B cell (primary cell): ENCODE measurements around the gene MEA1. TPM values are rescaled to one million over a fixed set of nuclear protein-coding genes. Genes with fewer than 3 reads are reported as not detected.

ENCODE experiments used
- ATAC-seq: fragments of 200-7000 bp; cut with Tn5 transposase; one replicate; pipeline ENCODE4 v1.10.0; 2021; ENCODE audit warnings: low read depth, mild to moderate bottlenecking, moderate number of reproducible peaks, moderate library complexity
- CTCF ChIA-PET: fragments of 350-600 bp; sonication (Branson Sonifier 250); formaldehyde crosslinking; loops from one replicate; lab custom pipeline; 2021; ENCODE audit warnings: antibody characterized with exemption, inconsistent platforms; lab: Charles Lee
- POLR2A ChIA-PET: fragments of 350-600 bp; sonication (Branson Sonifier 250); formaldehyde crosslinking; loops from one replicate; lab custom pipeline; 2021; ENCODE audit warnings: antibody characterized with exemption; lab: Charles Lee
- DNase-seq: peaks from one replicate; pipeline ENCODE4 v3.0.0; 2013
- H2AFZ ChIP-seq: 2 replicates; pipeline ENCODE4 v1.6.1; 2012; ENCODE audit warnings: mild to moderate bottlenecking, low read depth, low read length; ENCODE audit not compliant: insufficient read depth, poor library complexity, severe bottlenecking
- H3K27ac ChIP-seq, 2 donors: 1 replicate in 1 of 2; 2 replicates in 1 of 2; pipeline ENCODE4 v1.5.1; 2012 to 2013; ENCODE audit warnings: low read length in 2 of 2, mild to moderate bottlenecking in 2 of 2, moderate library complexity in 1 of 2
- H3K27me3 ChIP-seq, 4 experiments: fragments of 200-600 bp in 1 of 4; sonication (generic) in 1 of 4; replicated peaks in 1 of 4; 1 replicate in 2 of 4; 2 replicates in 2 of 4; pipeline versions ENCODE4 v1.6.1 to v1.7.0; 2013 to 2016; ENCODE audit warnings: low read length in 3 of 4, mild to moderate bottlenecking in 2 of 4, mixed read lengths in 1 of 4, moderate library complexity in 1 of 4; ENCODE audit not compliant: insufficient read depth in 4 of 4, control insufficient read depth in 3 of 4; ENCODE audit errors: control extremely low read depth in 1 of 4
- H3K36me3 ChIP-seq, 2 experiments: replicated peaks in 1 of 2; 1 replicate in 1 of 2; 2 replicates in 1 of 2; pipeline versions ENCODE4 v1.6.1 to v1.7.1; 2013; ENCODE audit warnings: low read length in 1 of 2; ENCODE audit not compliant: insufficient read depth in 2 of 2, control insufficient read depth in 1 of 2; ENCODE audit errors: control extremely low read depth in 1 of 2, extremely low read depth in 1 of 2
- H3K4me1 ChIP-seq, 2 donors: fragments of 200-600 bp in 1 of 2; sonication (generic) in 1 of 2; 1 replicate in 1 of 2; 2 replicates in 1 of 2; pipeline versions ENCODE4 v1.5.1 to v1.6.1; 2013 to 2017; ENCODE audit warnings: low read length in 2 of 2; ENCODE audit not compliant: control insufficient read depth in 2 of 2, insufficient read depth in 2 of 2
- H3K4me2 ChIP-seq: replicated peaks from 2 replicates; pipeline ENCODE3; 2012; ENCODE audit warnings: mild to moderate bottlenecking, low read depth, low read length; ENCODE audit not compliant: poor library complexity, severe bottlenecking
- H3K4me3 ChIP-seq, 5 experiments: fragments of 200-600 bp in 1 of 5; sonication (generic) in 1 of 5; 1 replicate in 3 of 5; 2 replicates in 2 of 5; pipeline versions ENCODE4 v1.5.1 to v1.7.0; 2011 to 2016; ENCODE audit warnings: low read length in 4 of 5, mild to moderate bottlenecking in 4 of 5, low read depth in 2 of 5, control low read depth in 1 of 5, moderate library complexity in 1 of 5; ENCODE audit not compliant: insufficient read depth in 1 of 5; ENCODE audit errors: control extremely low read depth in 1 of 5, extremely low read depth in 1 of 5
- H3K79me2 ChIP-seq: fragments of 200-600 bp; sonication (generic); one replicate; pipeline ENCODE4 v1.6.0; 2016; ENCODE audit warnings: low read length; ENCODE audit not compliant: control insufficient read depth, insufficient read depth
- H3K9ac ChIP-seq: fragments of 200-600 bp; sonication (generic); 2 replicates; pipeline ENCODE4 v1.6.1; 2017; ENCODE audit warnings: mild to moderate bottlenecking, low read length, moderate library complexity
- H3K9me3 ChIP-seq, 3 donors: one replicate each; pipeline versions ENCODE4 v1.6.1 to v1.7.1; 2013; ENCODE audit warnings: low read length in 2 of 3; ENCODE audit not compliant: control insufficient read depth in 2 of 3, insufficient read depth in 1 of 3; ENCODE audit errors: control extremely low read depth in 1 of 3
- H4K20me1 ChIP-seq: 2 replicates; pipeline ENCODE4 v1.6.0; 2012; ENCODE audit warnings: mild to moderate bottlenecking, low read length; ENCODE audit not compliant: insufficient read depth, control insufficient read depth, poor library complexity, severe bottlenecking
- H3K27ac Mint-ChIP-seq: one replicate; pipeline ENCODE4 v1.8.0; 2021; ENCODE audit warnings: mixed read lengths
- H3K27me3 Mint-ChIP-seq: one replicate; pipeline ENCODE4 v1.8.0; 2021; ENCODE audit warnings: mixed read lengths
- H3K4me1 Mint-ChIP-seq: one replicate; pipeline ENCODE4 v1.8.0; 2021; ENCODE audit warnings: mixed read lengths
- H3K4me3 Mint-ChIP-seq: one replicate; pipeline ENCODE4 v1.8.0; 2021; ENCODE audit warnings: mixed read lengths
- H3K9me3 Mint-ChIP-seq: one replicate; pipeline ENCODE4 v1.8.0; 2022; ENCODE audit warnings: mixed read lengths; ENCODE audit not compliant: insufficient read depth
- CTCF ChIP-seq: fragments of 200-600 bp; IDR thresholded peaks from one replicate; pipeline ENCODE4 v1.8.0; 2022; ENCODE audit warnings: antibody characterized with exemption, mild to moderate bottlenecking
- EZH2 ChIP-seq: IDR thresholded peaks from 2 replicates; pipeline ENCODE4 v1.6.1; 2012; ENCODE audit warnings: borderline replicate concordance, low read depth, mild to moderate bottlenecking, moderate library complexity, low read length; ENCODE audit not compliant: insufficient read depth, poor library complexity, severe bottlenecking
- WGBS: methylation state at CpG from one replicate; pipeline ENCODE4 v1.1.5; 2013; ENCODE audit warnings: missing lambda C conversion rate; ENCODE audit not compliant: insufficient coverage; 5-methylcytosine and 5-hydroxymethylcytosine counted together
- intact Hi-C: fragments of 100-400 bp; cut with micrococcal nuclease; formaldehyde crosslinking; loops from one replicate; pipeline ENCODE4 v1.10.0; 2022
- polyA plus RNA-seq: library from polyadenylated mRNA; depleted of rRNA; stranded (reverse); fragments of >200 nt; gene quantifications from 2 replicates; pipeline ENCODE4 v1.2.3, GENCODE V29; 2012
- total RNA-seq, 2 donors: library from RNA; stranded (reverse); fragments of 120-200 nt in 1 of 2; gene quantifications; 1 replicate in 1 of 2; 2 replicates in 1 of 2; pipeline versions ENCODE4 v1.2.3 to v1.2.4, GENCODE V29; 2013 to 2022

The MEA1 gene
- total and polyA plus RNA-seq, 2 donors (not counting 1 experiment from before 2014, with no cell fraction given) = 35.7 to 36.7 TPM

DNA sequence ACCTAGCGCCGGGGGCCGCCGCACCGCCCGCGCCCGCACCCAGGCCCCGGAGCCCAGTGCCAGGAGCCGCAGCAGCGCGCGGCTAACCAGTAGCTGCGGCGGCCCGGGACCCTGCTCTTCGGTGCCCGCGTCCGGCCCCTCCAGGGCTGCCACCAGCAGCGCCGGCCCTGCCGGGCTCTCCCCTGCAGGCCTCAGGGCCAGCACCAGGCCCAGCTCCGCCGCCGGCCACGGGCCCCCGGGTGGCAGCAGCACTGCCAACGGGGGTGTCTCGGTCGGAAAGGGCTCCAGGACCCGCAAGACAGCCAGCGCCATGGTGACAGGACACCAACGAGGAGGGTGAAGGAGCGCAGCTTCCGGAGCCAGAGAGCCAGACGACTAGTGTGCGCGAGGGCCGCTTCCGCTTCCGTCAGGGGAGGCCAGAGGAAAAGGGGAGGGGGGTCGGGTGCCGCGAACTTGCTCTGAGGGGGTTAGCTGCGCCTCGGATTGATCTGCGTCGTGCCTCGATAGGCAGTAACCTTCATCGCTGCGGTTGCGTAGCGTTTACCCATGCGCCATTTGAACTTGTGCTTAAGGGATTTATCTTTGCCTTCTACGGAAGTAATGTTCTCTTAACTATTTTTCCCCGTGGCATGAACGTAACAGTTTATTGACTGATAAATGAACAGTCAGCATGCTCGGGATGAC is 34.8 kb downstream of the MEA1 start, which contains the start of gene PEX6:
TSS of gene PEX6 (minus strand) at position 343 of the 684 bp plus-strand sequence. CDS start at position 312, 31 bp downstream.
- Mint-ChIP-seq H3K4me1 (peaks cover 38% of the 10 kb centered on the region), H3K27ac (peak within 1 kb of the TSS; percentile 98), H3K9me3 (no peaks in the 10 kb centered on the region), H3K4me3 (peak within 1 kb of the TSS; percentile 98), H3K27me3 (no peaks in the 10 kb centered on the region)
- CTCF ChIA-PET = interaction anchor here (0.7 to 2.7 kb wide), 5 partner anchors 47 to 531 kb away, joined by 3 to 6 read pairs (median 3); partner anchors contain the start of gene LRRC73
- H3K9ac ChIP-seq = peak within 1 kb of the TSS; percentile 86
- peak; percentile 95 for DNase-seq
- no peak for TF ChIP-seq EZH2
- no peak for TF ChIP-seq CTCF
- H3K27ac ChIP-seq = peak within 1 kb of the TSS; percentile 73 to 85
- no peaks in the 10 kb centered on the region for H3K9me3 ChIP-seq
- H4K20me1 ChIP-seq = no peaks in the 10 kb centered on the region
- H3K27me3 ChIP-seq = no peaks in the 10 kb centered on the region
- POLR2A ChIA-PET = interaction anchor here (0.5 to 4.0 kb wide), 6 partner anchors 17 to 99 kb away, joined by 3 to 53 read pairs (median 4); partner anchors contain the start of genes CNPY3, KLC4, KLHDC3 and MEA1
- peak within 1 kb of the TSS; percentile 71 to 88 (median 80) for H3K4me3 ChIP-seq
- peaks cover 19 to 30% of the 10 kb centered on the region in 2 donors for H3K4me1 ChIP-seq
- under 1% methylated on average over 58 of the region's 59 CpGs for WGBS
- peaks cover 0 to 8% of the 10 kb centered on the region in 2 experiments for H3K36me3 ChIP-seq
- ATAC-seq = peak; percentile 94
- H2AFZ ChIP-seq = peak within 1 kb of the TSS; percentile 82
- peak within 1 kb of the TSS; percentile 82 for H3K4me2 ChIP-seq
- intact Hi-C loops = loop anchor here (1.0 to 2.0 kb wide), 5 partner anchors 18 to 195 kb away; partner anchors contain the start of genes CNPY3, GNMT, KLC4 and MEA1
- H3K79me2 ChIP-seq = peaks cover 58% of the 10 kb centered on the region

GRCh38 chr6:42978487-42978838 is 35.3 kb downstream of the MEA1 start:
- Mint-ChIP-seq H3K4me1 (peaks cover 37% of the 10 kb centered on the region), H3K4me3 (peak overlapping the region; percentile 74), H3K9me3 (no peaks in the 10 kb centered on the region), H3K27me3 (no peaks in the 10 kb centered on the region), H3K27ac (peak overlapping the region; percentile 74)
- H3K4me1 ChIP-seq = peaks cover 14 to 25% of the 10 kb centered on the region in 2 donors
- peak overlapping the region in 4 of 5 experiments; percentile 79 to 88 (median 81) for H3K4me3 ChIP-seq
- no peak for ATAC-seq
- H2AFZ ChIP-seq = peak overlapping the region; percentile 82
- 3% methylated on average over 28 of the region's 28 CpGs for WGBS
- H3K27ac ChIP-seq = peak overlapping the region; percentile 29 to 85
- ChIA-PET CTCF (interaction anchor here (1.2 to 1.9 kb wide), 2 partner anchors 47 to 77 kb away, joined by 3 to 6 read pairs; no protein-coding TSS in a partner anchor), POLR2A (interaction anchor here (0.5 to 4.0 kb wide), 4 partner anchors 18 to 99 kb away, joined by 3 to 53 read pairs (median 8); partner anchors contain the start of genes CNPY3, KLHDC3, MEA1 and RPL7L1)
- no peak for DNase-seq
- H3K27me3 ChIP-seq = no peaks in the 10 kb centered on the region
- H3K36me3 ChIP-seq = peaks cover 0 to 13% of the 10 kb centered on the region in 2 experiments
- peak overlapping the region; percentile 82 for H3K4me2 ChIP-seq
- intact Hi-C loops = loop anchor here (2.0 kb wide), 2 partner anchors 18 to 80 kb away; partner anchors contain the start of genes GNMT, KLC4 and MRPL2
- peak overlapping the region; percentile 86 for H3K9ac ChIP-seq
- peaks cover 54% of the 10 kb centered on the region for H3K79me2 ChIP-seq
- H3K9me3 ChIP-seq = no peaks in the 10 kb centered on the region
- no peaks in the 10 kb centered on the region for H4K20me1 ChIP-seq
- TF ChIP-seq EZH2 (no peak), CTCF (no peak)
